HepG2 (cell line): ENCODE data around the gene FAM161A. TPM values are rescaled to one million over a fixed set of nuclear protein-coding genes. Genes with fewer than 3 reads are reported as not detected.
A peak's percentile ranks its signal among the peaks of the same experiment; 100 is the strongest.

Experiments used
- BHLHE40 ChIP-seq: IDR thresholded peaks from 2 replicates; pipeline ENCODE4 v1.6.1; 2011; ENCODE audit warnings: low read length, improper control_type of control experiment
- CBX1 ChIP-seq: IDR thresholded peaks from one replicate; pipeline ENCODE4 v1.6.1; 2016; ENCODE audit warnings: antibody characterized with exemption, low read depth
- CBX5 ChIP-seq: sonication (generic); formaldehyde crosslinking; IDR thresholded peaks from 2 replicates; pipeline ENCODE4 v1.4.0; 2020; ENCODE audit warnings: missing genetic modification reagents, borderline replicate concordance
- CENPT ChIP-seq: sonication (generic); formaldehyde crosslinking; IDR thresholded peaks from 2 replicates; pipeline ENCODE4 v1.8.0; 2022; ENCODE audit warnings: low read depth, mild to moderate bottlenecking, moderate library complexity, missing genetic modification reagents
- EED ChIP-seq: sonication (generic); formaldehyde crosslinking; IDR thresholded peaks from 2 replicates; pipeline ENCODE4 v1.5.0; 2020; ENCODE audit warnings: mild to moderate bottlenecking, missing genetic modification reagents
- FOXA1 ChIP-seq, 2 experiments: fragments of 450-650 bp in 1 of 2; sonication (generic) in 1 of 2; formaldehyde crosslinking in 1 of 2; IDR thresholded peaks; 2 replicates each; pipeline versions ENCODE4 v1.4.0 to v1.6.1; 2016 to 2020; ENCODE audit warnings: missing genetic modification reagents in 1 of 2
- NCOA1 ChIP-seq: sonication (generic); formaldehyde crosslinking; IDR thresholded peaks from 2 replicates; pipeline ENCODE4 v1.9.0; 2021; ENCODE audit warnings: missing genetic modification reagents
- PHF8 ChIP-seq: sonication (generic); formaldehyde crosslinking; IDR thresholded peaks from 2 replicates; pipeline ENCODE4 v1.5.0; 2020; ENCODE audit warnings: missing genetic modification reagents
- SKIL ChIP-seq: sonication (generic); formaldehyde crosslinking; IDR thresholded peaks from 2 replicates; pipeline ENCODE4 v1.8.0; 2022; ENCODE audit warnings: missing genetic modification reagents, mild to moderate bottlenecking, moderate library complexity, borderline replicate concordance
- THAP11 ChIP-seq: IDR thresholded peaks from 2 replicates; pipeline ENCODE4 v1.6.1; 2016; ENCODE audit warnings: missing biosample characterization, missing genetic modification reagents
- ZNF225 ChIP-seq: sonication (generic); formaldehyde crosslinking; IDR thresholded peaks from 2 replicates; pipeline ENCODE4 v1.4.0; 2020; ENCODE audit warnings: mild to moderate bottlenecking, missing genetic modification reagents
- ZNF414 ChIP-seq: sonication (generic); formaldehyde crosslinking; IDR thresholded peaks from 2 replicates; pipeline ENCODE4 v1.5.0; 2020; ENCODE audit warnings: missing genetic modification reagents
- ZNF703 ChIP-seq: sonication (generic); formaldehyde crosslinking; IDR thresholded peaks from 2 replicates; pipeline ENCODE4 v1.5.1; 2020; ENCODE audit warnings: missing genetic modification reagents, mild to moderate bottlenecking, moderate library complexity, borderline replicate concordance
- ZNF724P ChIP-seq: sonication (generic); formaldehyde crosslinking; IDR thresholded peaks from 2 replicates; pipeline ENCODE4 v1.8.0; 2022; ENCODE audit warnings: missing genetic modification reagents, borderline replicate concordance
- ZNF75D ChIP-seq: sonication (generic); formaldehyde crosslinking; IDR thresholded peaks from 2 replicates; pipeline ENCODE4 v1.8.1; 2023; ENCODE audit warnings: missing genetic modification reagents, mild to moderate bottlenecking, borderline replicate concordance
- ZNF777 ChIP-seq: sonication (generic); formaldehyde crosslinking; IDR thresholded peaks from 2 replicates; pipeline ENCODE4 v1.4.0; 2020; ENCODE audit warnings: missing genetic modification reagents
- ZSCAN5A ChIP-seq: sonication (generic); formaldehyde crosslinking; IDR thresholded peaks from 2 replicates; pipeline ENCODE4 v1.8.0; 2022; ENCODE audit warnings: mild to moderate bottlenecking, missing genetic modification reagents, borderline replicate concordance
- ZUFSP ChIP-seq: sonication (generic); formaldehyde crosslinking; IDR thresholded peaks from 2 replicates; pipeline ENCODE4 v1.9.0; 2021; ENCODE audit warnings: missing genetic modification reagents, mild to moderate bottlenecking, borderline replicate concordance
- polyA plus RNA-seq, 8 experiments: library from polyadenylated mRNA; depleted of rRNA in 3 of 8; stranded (reverse) in 7 of 8; unstranded in 1 of 8; fragments of >200 nt; fragmentation: Illumina TruSeq in 4 of 8; extraction: Trizol in 4 of 8; gene quantifications; 2 replicates each; pipeline versions ENCODE4 v1.2.1 to v1.2.3, GENCODE V29; 2011 to 2016; ENCODE audit warnings: low read depth in 4 of 8, missing spikeins in 1 of 8, mixed read lengths in 1 of 8; ENCODE audit not compliant: insufficient read depth in 1 of 8
- total RNA-seq, 5 experiments: library from RNA; depleted of rRNA; stranded (reverse); fragments of >200 nt; fragmentation: Illumina TruSeq; extraction: Trizol; gene quantifications; 2 replicates each; pipeline ENCODE4 v1.2.3, GENCODE V29; 2016; ENCODE audit warnings: low read depth in 1 of 5

Gene FAM161A
- total and polyA plus RNA-seq, 2 of the 13 experiments (the other 11 are each of a cell fraction or from before 2014, with no cell fraction given): 2.7 to 3.4 TPM

GRCh38 chr2:61854564-61855317 lies 881 bp upstream of the FAM161A start (continued):
- TF ChIP-seq ZSCAN5A: no peak
- TF ChIP-seq CBX1: no peak
- TF ChIP-seq ZNF777 (CRISPR knock-in tag): no peak
- 0 out of 2 replicates have a peak, but pooled peaks have one; percentile 5 for TF ChIP-seq NCOA1 (CRISPR knock-in tag)
- TF ChIP-seq FOXA1 (IDR thresholded peaks at IDR 0.05): no peak
- 0 out of 2 replicates have a peak, but pooled peaks have one; percentile 19 for TF ChIP-seq FOXA1 (CRISPR knock-in tag; IDR thresholded peaks at IDR 0.05)
- TF ChIP-seq SKIL (CRISPR knock-in tag): no peak
- no peak for TF ChIP-seq EED (CRISPR knock-in tag)
- TF ChIP-seq ZNF414 (CRISPR knock-in tag): no peak
- no peak for TF ChIP-seq ZNF703
- TF ChIP-seq ZNF225 (CRISPR knock-in tag): no peak
- TF ChIP-seq PHF8 (CRISPR knock-in tag): peak; percentile 58; the same call in 1 of the 2 replicates
- TF ChIP-seq THAP11 (CRISPR knock-in tag): no peak
- peak; percentile 86; the same call in 1 of the 2 replicates for TF ChIP-seq CENPT (CRISPR knock-in tag)
- no peak for TF ChIP-seq ZUFSP (CRISPR knock-in tag)
- no peak; the same call in 1 of the 2 replicates for TF ChIP-seq ZNF724P (CRISPR knock-in tag)
- no peak for TF ChIP-seq ZNF75D (CRISPR knock-in tag)
- no peak for TF ChIP-seq BHLHE40
- TF ChIP-seq CBX5 (CRISPR knock-in tag): no peak
